GM21576 (cell line): ENCODE measurements around the gene HS3ST3A1.

Source experiments
- ATAC-seq: cut with Tn5 transposase; IDR thresholded peaks from one replicate; pipeline ENCODE4 v1.9.1; 2021; ENCODE audit warnings: mild to moderate bottlenecking, moderate library complexity; ENCODE audit not compliant: unreplicated experiment

Gene HS3ST3A1

DNA sequence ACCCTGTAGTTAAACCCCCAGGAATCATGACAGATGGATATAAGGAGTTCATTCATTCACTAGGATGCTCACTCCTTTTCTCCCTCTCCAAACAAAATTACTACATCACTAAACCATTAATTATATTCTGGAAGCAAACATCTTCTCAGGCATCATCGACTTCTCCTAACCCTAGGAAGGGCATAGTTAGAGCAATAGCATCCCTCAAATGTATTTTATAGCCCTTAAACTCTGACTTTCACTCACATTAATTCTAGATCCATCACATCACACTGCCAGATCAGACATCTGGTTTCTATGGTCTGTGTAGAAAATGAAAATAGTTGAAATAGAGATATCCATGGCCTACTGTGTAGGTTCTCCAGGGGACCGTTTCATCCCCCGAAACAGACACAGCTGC, 143.9 kb downstream of the HS3ST3A1 start:
- ATAC-seq, result no peak
